GM12874 (cell line): ENCODE results near the gene SH3BP5.

ENCODE experiments used
- CTCF ChIP-seq: IDR thresholded peaks from 2 replicates; pipeline ENCODE4 v1.5.1; 2011; ENCODE audit warnings: low read depth, mild to moderate bottlenecking, control low read depth, low read length, moderate library complexity; ENCODE audit not compliant: insufficient read depth

The SH3BP5 gene

GRCh38 chr3:15342945-15343344 is 10.6 kb upstream of the SH3BP5 start:
- TF ChIP-seq CTCF: no peak

- TF ChIP-seq CTCF: no peak
These were observed 9.9 kb upstream of the SH3BP5 start for GRCh38 chr3:15342246-15342645.

GRCh38 chr3:15341030-15341726 is 8.8 kb upstream of the SH3BP5 start:
- TF ChIP-seq CTCF: no peak

- TF ChIP-seq CTCF: no peak
These were observed 7.4 kb upstream of the SH3BP5 start for GRCh38 chr3:15339786-15340215.

- no peak for TF ChIP-seq CTCF
These were observed 6.6 kb upstream of the SH3BP5 start for GRCh38 chr3:15339001-15339400.

- TF ChIP-seq CTCF: no peak
These were observed 5.6 kb upstream of the SH3BP5 start for GRCh38 chr3:15337963-15338362.

- no peak for TF ChIP-seq CTCF
These were observed 3.7 kb upstream of the SH3BP5 start for GRCh38 chr3:15336057-15336456.

- no peak for TF ChIP-seq CTCF
These were observed 1.5 kb upstream of the SH3BP5 start for GRCh38 chr3:15333956-15334263.
